Lower lobe of right lung (tissue), 2 donors: ENCODE results near the gene YPEL5. TPM values are rescaled to one million over a fixed set of nuclear protein-coding genes. Genes with fewer than 3 reads are reported as not detected.

Source experiments
- ATAC-seq, 2 donors: fragments of 200-7000 bp; cut with Tn5 transposase; one replicate each; pipeline ENCODE4 v1.9.1; 2020 to 2022; ENCODE audit warnings: mild to moderate bottlenecking in 2 of 2, moderate library complexity in 2 of 2
- DNase-seq: peaks from one replicate; pipeline ENCODE4 v3.0.0-alpha.2; 2020
- H3K27ac ChIP-seq: fragments of 200-600 bp; one replicate; pipeline ENCODE4 v1.8.0; 2022
- H3K27me3 ChIP-seq: fragments of 200-600 bp; one replicate; pipeline ENCODE4 v1.8.0; 2022; ENCODE audit warnings: low read depth
- H3K36me3 ChIP-seq: fragments of 200-600 bp; one replicate; pipeline ENCODE4 v1.8.0; 2022; ENCODE audit warnings: mild to moderate bottlenecking
- H3K4me1 ChIP-seq: fragments of 200-600 bp; one replicate; pipeline ENCODE4 v1.8.0; 2022
- H3K4me3 ChIP-seq: fragments of 200-600 bp; one replicate; pipeline ENCODE4 v1.8.0; 2022; ENCODE audit warnings: mild to moderate bottlenecking
- H3K9me3 ChIP-seq: fragments of 200-600 bp; one replicate; pipeline ENCODE4 v1.8.0; 2022
- CTCF ChIP-seq: fragments of 200-600 bp; IDR thresholded peaks from one replicate; pipeline ENCODE4 v1.8.0; 2022; ENCODE audit warnings: antibody characterized with exemption, mild to moderate bottlenecking
- intact Hi-C: fragments of 100-400 bp; cut with DNase I; formaldehyde crosslinking; loops from one replicate; pipeline ENCODE4 v1.11.0; 2022
- total RNA-seq: library from RNA; stranded (reverse); fragmentation: NEBNext Ultra II Directional; extraction: Animal tissue kit (Norgen Biotek cat#: 25700); gene quantifications from one replicate; pipeline ENCODE4 v1.2.1, GENCODE V29; 2021
- donor health status: DM: no; HTN: yes; CAD: no; lungs with severe emphysema.

YPEL5 gene
- total RNA-seq, 1 donor from 2014 or later = 98.0 TPM

GRCh38 chr2:30201990-30202389, 55.2 kb downstream of the YPEL5 start:
- Histone ChIP-seq H3K36me3 (no peaks in the 10 kb centered on the region), H3K27ac (no peak overlapping the region), H3K4me3 (no peak overlapping the region), H3K27me3 (no peaks in the 10 kb centered on the region), H3K9me3 (no peaks in the 10 kb centered on the region), H3K4me1 (peaks cover 11% of the 10 kb centered on the region)
- intact Hi-C loops = no loop called here
- ATAC-seq (peak; percentile 30 to 60), DNase-seq (no peak)
- TF ChIP-seq CTCF = no peak

- Histone ChIP-seq H3K36me3 (no peaks in the 10 kb centered on the region), H3K27me3 (no peaks in the 10 kb centered on the region), H3K27ac (no peak overlapping the region), H3K9me3 (no peaks in the 10 kb centered on the region), H3K4me1 (peaks cover 17% of the 10 kb centered on the region), H3K4me3 (no peak overlapping the region)
- no peak for TF ChIP-seq CTCF
- DNase-seq (no peak), ATAC-seq (no peak)
- intact Hi-C loops = no loop called here
Measured at GRCh38 chr2:30203156-30203555, 56.3 kb downstream of the YPEL5 start.

- no peak for TF ChIP-seq CTCF
- Histone ChIP-seq H3K4me3 (no peak overlapping the region), H3K27ac (no peak overlapping the region), H3K9me3 (no peaks in the 10 kb centered on the region), H3K27me3 (no peaks in the 10 kb centered on the region), H3K4me1 (peaks cover 22% of the 10 kb centered on the region), H3K36me3 (no peaks in the 10 kb centered on the region)
- no peak for DNase-seq
- intact Hi-C loops = no loop called here
- peak; percentile 63 to 82 for ATAC-seq
Measured at GRCh38 chr2:30204281-30204680, 57.5 kb downstream of the YPEL5 start.

- Histone ChIP-seq H3K4me3 (no peak overlapping the region), H3K27ac (no peak overlapping the region), H3K27me3 (no peaks in the 10 kb centered on the region), H3K4me1 (peaks cover 22% of the 10 kb centered on the region), H3K9me3 (no peaks in the 10 kb centered on the region), H3K36me3 (no peaks in the 10 kb centered on the region)
- ATAC-seq (no peak), DNase-seq (no peak)
- intact Hi-C loops = no loop called here
- no peak for TF ChIP-seq CTCF
Measured at GRCh38 chr2:30205456-30205855, 58.6 kb downstream of the YPEL5 start.

- Histone ChIP-seq H3K4me1 (peaks cover 18% of the 10 kb centered on the region), H3K4me3 (no peak overlapping the region), H3K9me3 (no peaks in the 10 kb centered on the region), H3K27me3 (no peaks in the 10 kb centered on the region), H3K36me3 (no peaks in the 10 kb centered on the region), H3K27ac (no peak overlapping the region)
- ATAC-seq (peak; percentile 69 to 74), DNase-seq (no peak)
- TF ChIP-seq CTCF = no peak
- intact Hi-C loops = no loop called here
Measured at GRCh38 chr2:30206461-30207430, 59.9 kb downstream of the YPEL5 start.
